Fibroblast of skin of right quadriceps (primary cell): ENCODE measurements around the gene EHBP1.
A peak's percentile ranks its signal among the peaks of the same experiment; 100 is the strongest.

Source experiments
- DNase-seq: peaks from one replicate; pipeline ENCODE4 v3.0.0-alpha.2; 2013

EHBP1 gene

DNA sequence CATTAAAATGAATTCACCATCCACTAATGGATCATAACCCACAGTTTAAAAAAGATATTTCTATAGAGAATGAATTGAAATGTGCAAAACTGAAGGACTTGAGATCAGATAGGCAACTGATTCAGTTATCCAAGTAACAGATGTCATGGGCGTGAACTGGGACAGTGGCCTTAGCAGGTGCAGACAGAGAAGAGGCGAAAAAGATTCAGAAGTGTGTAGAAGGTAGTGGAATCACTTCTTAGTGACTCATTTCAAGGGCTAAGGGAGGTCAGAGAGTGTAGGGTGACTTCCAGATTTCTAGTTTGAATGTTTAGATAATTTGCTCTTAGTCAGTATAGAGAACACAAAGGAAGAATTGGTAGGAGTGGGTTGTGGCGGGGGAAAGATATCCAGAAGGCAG is 79.7 kb downstream of the EHBP1 start:
- DNase-seq: no peak

DNA sequence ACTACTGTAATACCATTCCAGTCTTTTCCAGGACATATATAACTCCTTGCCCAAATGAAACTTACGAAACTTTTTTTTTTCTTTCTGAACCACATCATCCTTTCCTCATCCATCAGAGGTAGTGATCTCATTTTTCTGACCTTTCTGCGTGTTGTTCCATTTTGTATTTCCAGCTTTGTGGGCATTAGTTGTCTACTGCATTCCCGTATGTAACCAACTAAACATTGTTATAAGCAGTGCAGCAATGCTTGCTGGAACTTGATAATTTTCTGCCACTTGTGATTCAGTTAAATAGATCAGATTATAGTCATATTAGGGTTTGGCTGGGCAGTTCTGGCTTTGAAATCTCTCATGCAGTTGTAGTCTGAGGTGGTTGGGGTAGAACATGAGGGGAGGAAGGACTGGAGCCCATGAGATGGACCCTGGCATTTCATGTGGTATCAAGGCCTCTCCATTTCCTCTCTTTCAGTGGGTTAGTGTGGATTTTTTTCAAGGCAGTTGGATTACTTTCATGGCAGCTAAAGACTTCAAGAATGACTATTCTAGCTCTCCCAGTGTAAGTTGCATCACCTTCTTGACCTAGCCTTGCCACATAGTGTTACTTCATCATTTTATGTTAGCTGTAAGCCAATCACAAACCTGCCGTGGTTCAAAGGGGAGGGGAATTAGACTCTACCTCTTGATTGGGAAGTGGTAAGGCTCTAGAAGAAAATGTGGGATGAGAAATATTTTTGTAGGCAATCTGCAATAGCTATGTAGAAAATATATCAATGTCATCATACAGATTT is 80.5 kb downstream of the EHBP1 start:
- peak; percentile 60 for DNase-seq

DNA sequence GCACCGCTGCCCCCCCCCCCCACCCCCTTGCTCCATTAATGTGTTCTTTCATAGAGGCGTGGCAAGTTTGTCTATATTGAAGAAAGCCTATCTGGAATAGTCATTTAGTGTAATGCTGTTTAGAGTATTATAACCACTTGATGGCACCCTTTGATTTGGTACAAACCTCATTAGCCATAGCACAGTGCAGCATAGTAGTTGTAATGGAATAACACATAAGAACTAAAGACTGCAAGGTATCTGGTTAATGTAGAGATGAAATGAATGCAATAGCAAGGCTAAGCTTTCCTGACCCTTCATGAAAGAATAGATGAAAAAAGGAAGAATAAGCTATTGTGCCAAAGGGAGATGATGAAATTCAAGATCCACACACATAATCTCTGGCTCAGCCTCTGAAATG is 81.9 kb downstream of the EHBP1 start:
- peak; percentile 39 for DNase-seq

DNA sequence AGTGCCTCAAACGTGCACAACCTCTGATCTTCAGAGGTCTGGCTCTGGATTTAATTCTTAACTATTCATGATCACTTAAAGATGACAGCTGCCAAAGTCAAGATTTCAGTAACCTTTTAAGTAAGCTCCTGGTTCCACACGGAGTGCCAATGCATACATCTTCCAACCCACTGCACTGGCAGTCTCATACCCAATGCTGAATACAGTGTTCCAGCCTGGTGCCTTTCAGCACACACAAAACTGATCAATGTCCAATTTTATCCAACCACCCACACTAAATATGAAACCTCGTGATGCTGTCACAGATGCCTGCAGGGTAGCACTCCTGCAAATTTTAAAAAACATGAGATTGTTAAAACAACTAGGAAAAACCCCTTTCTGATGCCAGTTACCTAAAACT is 84.0 kb downstream of the EHBP1 start:
- DNase-seq: no peak

DNA sequence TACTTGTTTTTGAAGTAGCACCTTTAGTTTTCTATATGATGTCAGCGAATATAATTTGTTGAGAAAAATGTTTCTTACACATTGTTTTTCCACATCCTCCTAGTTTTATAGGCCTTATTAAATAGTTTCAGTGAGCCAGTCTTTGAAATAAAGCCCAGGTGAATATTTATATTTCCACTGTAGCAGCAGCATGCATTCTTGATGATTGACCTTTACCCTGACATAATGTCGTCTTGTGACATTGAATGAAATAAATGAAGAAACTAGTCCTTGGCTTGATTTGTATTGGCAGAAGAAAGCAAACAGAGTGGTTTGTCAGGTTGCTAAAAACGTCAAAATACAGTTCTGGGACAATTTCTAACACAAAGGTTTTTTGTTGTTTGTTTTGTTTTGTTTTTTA is 84.4 kb downstream of the EHBP1 start:
- DNase-seq: no peak

DNA sequence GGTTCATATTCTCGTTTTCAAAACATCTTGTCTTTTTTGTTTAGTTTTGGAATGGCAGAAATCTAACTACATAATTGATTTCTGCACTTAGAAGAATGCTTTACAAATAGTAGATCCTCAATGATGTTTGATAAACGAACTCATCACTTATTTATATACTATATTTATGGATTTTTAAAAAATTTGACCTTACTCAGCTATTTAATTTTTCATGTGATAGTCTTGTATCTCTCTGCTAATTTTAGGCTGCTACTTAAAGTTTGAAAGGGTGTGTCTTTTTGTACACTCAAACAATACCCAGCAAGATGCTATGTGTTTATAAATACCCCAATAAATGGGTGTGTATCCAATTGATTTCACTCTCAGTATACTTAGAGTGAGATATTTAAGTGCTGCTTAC is 86.9 kb downstream of the EHBP1 start:
- DNase-seq: no peak

DNA sequence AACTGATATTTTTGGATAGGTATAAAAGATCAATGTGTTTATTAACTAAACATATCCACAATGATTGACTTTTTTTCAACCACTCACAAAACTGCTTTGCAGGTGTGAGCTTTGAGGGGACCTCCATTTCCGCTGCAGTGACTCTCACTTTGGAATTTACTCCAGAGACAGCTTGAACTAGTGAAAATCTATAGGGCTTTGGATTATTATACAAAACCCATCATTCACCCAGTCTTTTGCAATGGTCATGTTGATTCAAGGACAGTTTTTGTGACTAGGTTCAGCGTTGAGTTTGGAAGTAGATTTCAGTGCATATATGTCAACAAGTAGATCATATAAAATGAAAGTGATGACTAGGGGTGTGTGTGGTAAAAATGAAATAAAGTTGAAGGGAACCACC is 87.7 kb downstream of the EHBP1 start:
- no peak for DNase-seq

DNA sequence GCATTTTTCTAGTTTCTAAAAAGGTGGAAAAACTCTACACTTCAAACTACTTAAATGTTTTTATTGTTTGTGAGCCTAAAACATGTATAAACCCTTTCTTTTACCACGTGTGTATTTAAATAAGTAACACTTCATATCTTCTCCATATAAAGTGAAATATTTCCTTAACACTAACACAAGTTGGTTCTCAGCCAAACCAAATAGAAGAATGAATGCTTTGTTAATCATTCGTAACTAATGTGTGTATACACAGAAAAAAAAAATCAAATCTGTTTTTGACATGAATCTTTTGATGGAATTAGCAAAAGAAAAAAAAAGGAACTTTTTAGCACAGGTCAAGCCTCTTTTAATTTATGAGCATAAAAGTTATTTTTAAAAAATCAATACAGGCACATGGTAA is 89.3 kb downstream of the EHBP1 start:
- peak; percentile 69 for DNase-seq

DNA sequence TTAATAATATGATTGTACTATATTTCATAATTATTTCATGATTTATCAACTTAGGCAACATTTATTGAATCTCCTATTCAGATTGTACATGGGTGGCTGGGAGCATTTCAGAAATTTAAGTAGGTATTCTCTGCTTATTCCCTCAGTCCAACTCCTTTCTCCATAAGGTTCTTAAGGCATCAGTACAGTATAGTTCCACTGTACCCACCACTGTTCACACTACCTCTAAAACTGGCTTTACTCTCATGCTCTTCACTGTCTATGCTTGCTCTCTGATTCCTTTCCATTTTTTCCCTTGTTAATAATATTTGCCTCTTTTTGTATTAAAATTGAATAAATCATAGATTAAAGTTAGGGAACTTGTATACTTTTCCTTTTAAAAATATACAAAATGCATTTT is 89.8 kb downstream of the EHBP1 start:
- DNase-seq: no peak

DNA sequence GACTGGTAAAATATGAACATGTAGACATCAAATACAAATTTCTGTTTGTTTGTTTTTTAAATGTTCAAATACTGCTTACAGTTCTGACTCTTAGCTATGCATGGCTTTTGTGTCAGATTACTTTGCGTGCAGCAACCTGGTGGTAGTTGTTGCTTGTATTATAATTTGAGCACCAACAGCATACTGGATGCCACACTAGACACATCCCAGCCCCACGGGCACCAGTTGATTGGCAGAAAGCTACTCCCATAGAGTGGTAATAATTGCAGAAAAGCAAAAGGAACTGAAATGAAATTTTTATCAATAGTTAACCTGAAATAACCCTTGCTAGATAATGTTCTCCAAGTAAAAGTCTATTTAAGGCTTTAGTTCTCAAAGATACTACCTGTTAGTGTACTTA is 91.6 kb downstream of the EHBP1 start:
- no peak for DNase-seq

DNA sequence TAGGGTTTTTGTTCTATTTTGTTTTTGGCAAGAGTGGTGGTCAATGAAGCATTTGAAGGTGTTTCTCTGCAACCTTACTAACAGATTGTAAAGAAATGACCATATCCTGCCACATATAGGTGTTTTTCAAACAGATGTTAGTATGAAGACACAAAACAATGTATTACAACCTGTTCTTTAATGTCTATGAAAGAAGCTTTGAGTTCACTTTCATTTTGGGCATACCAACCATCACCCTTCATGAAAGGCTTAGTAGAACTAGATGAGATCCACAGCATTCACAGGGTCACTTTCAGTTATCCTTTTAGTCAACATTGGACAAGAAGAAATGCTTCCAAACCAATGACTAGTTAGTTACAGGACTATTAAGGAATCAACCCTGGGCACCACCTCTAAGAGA is 95.1 kb downstream of the EHBP1 start:
- no peak for DNase-seq

DNA sequence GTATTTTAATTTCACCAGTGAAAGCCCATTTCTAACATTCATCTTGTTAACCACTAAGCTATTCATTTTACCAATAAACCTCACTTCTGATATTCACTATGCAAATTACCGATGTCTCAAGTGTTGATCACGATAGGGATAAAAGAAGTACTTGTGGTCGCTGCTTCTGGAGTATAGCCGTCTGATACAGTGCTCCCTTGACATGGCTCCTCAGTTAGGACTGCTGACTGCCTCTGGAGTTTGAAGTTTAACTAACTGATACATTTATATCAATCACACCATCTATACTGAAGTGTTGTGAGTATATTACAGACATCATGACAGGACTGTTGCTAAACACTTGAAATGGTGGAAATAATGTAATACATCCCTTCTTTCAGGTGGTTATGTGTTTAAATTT is 95.6 kb downstream of the EHBP1 start:
- DNase-seq: no peak

DNA sequence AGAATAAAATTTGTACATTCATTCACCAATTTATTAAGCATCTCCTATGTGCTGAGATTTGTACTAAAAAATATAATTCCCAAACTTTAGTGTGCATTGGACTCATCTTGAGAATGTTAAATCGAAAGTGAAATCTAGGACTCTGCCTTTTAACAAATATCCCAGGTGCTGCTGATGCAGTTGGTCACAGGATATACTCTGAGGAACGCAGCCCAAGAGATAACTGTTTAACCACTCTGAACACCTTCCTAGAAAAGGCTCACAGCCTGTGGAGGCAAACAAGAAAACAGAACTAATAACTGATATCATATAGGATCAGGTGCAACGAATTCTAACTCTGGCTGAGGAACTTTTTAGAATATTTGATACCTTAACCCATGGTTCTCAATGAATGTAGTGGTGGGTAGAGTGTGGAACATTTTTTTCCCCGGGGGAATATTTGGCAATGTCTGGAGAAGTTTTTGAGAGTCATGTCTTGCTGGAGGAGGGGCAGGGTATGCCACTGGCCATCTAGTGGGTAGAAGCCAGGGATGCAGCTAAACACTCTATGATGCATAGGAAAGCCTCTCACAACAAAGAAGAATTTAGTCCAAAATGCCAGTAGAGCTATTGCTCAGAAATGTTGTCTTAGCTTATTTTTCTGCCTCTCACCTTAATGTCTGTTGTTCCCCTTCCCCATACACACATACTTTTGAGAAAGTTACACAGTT is 96.5 kb downstream of the EHBP1 start:
- peak; percentile 37 for DNase-seq

DNA sequence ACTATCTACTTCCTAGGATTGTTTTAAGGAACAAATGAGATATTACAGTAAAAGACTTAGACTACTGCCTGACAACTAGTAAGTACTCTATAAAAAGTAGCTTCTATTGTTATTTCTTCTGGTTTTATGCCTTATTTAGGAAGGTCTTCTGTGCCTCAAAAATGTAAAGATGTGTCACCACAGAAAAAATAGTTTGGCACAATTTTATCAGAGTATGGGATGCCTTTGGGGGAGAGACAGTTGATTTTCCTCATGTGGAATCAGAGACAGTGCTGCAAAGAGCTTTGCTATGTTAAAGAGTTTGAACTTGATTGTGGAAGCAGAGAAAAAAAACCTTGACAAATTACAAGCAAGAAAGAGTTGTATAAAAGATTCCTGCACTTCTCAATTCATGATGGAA is 98.4 kb downstream of the EHBP1 start:
- DNase-seq: peak; percentile 36

DNA sequence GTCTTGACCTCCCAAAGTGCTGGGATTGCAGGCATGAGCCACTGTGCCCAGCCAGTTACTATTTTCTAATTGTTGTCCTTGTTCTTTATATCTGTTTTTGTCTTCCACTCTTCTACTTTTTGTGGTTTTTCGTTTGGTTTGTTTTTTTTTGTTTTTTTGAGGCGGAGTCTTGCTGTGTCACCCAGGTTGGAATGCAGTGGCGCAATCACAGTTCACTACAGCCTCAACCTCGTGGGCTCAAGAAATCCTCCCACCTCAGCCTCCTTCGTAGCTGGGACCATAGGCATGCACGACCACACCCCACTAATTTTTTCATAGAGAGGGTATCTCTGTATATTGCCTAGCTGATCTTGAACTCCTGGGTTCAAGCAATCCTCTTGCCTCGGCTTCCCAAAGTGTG is 100.7 kb downstream of the EHBP1 start:
- no peak for DNase-seq

DNA sequence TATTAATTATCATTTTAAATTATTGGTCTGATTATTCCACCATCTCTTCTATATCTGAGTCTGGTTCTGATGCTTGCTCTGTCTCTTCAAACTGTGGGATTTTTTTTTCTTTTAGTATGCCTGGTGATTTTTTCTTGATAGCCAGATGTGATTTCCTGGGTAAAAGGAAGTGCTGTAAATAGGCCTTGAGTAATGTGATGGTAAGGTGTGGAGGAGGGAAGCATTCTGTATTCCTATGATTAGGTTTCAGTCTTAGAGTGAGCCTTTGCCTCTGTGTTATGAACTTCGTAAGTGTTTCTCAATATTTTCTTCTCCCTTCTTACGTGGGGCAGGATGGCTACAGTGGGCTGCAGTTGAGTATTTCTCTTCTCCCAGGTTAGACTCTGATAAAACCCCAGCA is 103.0 kb downstream of the EHBP1 start:
- no peak for DNase-seq

DNA sequence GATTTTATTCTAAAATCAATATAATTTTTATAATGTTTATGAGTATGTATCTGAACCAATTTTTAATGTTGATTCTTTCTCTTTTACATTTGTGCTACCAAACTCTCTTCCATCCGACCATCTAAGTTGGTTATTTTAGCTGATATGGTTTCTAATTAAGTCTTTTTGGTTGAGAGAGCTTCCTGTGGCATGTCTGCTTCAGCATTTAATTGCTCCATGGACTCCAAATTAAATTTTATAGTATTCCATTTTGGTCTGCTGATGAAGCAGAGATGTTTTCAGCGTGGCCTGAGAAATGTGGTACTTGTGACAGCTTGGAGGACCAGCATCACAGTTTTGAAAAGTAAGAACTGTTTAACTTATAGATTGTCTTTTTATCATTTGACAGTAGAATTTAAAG is 105.6 kb downstream of the EHBP1 start:
- no peak for DNase-seq

DNA sequence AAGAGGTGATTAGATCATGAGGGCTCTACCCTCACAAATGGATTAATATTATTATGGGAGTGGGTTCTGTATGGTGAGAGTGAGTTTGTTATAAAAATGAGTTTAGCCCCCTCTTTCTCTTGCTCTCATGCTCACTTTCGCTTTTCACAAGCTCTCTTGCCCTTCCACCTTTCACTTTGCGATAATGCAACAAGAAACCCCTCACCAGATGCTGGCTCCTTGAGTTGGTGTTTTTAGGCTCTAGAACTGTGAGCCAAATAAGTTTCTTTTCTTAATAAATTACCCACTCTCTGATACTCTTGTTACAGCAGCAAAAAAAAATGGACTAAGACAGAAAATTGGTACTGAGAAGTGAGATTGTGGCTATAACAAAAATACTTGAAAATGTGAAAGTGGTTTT is 106.5 kb downstream of the EHBP1 start:
- DNase-seq: no peak

DNA sequence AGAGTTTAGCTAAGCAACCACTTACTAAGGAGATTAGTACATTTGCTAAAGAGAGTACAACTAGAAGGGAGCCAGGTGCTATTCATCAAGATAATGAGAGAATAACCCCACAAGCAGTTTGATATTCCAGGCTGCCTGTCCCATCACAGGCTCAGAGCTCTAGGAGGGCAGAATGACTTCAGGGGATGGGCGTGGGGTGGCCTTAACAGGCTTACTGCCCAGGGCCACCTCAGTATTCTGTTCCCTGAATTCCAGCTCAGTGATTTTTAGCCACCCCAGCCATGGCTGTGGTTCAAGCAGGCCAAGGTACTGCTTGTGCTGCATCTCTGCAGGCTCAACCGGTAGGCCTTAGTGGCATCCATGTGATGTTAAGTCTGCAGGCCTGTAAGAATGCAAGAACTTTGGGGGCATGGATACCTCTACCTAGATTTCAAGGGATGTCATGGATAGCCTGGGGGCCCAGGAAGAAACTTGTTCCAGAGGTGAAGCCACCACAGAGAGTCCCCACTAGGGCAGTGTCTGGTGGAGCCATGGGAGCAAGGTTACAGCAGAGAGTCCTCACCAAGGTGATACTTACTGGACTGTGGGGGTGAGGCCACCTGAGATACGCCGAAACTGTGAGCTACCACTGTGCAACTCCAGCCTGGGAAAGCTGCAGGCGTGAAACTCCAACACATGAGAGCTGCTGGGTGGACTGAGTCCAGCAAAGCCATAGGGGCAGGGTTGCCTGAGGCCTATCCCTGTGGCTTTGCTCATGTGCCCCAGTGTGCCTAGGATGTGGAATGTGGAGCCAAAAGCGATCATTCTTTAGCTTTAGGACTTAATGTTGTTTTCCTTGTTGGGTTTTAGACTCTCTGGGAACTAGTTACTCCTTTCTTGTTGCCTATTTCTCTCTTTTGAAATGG is 107.7 kb downstream of the EHBP1 start:
- no peak for DNase-seq

DNA sequence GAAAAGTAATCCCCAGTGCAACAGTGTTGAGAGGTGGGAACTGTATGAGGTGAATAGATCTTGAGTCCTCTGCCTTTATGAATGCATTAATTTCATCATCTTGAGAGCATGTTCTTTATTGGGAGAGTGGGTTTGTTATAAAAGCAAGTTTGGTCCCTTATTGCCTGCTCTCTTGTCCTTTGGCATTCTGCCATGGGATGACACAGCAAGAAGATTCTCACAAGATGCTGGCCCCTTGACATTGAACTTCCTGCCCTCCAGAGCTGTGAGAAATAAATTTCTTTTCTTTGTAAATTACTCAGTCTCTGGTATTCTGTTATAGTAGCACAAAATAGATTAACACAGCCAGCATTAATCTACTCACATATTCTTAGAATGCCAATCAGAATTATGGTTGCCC is 108.6 kb downstream of the EHBP1 start:
- DNase-seq: peak; percentile 89

DNA sequence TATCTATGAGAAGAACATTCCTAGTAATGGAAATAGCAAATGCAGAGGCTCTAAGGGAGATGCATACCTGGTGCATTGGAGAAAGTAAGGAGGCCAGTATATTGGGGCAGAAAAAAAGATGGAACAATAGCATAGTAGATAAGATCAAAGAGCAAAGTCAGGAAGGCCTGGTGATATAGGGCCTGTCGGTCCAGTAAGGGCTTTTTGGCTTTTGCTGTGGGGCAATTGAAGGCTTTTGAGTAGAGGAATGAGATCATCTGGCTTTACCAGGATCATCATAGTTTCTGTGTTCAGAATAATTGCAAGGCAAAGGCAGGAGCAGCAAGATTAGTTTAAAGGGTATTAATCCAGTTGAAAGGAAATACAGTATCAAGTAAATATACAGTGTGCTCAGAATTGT is 111.8 kb downstream of the EHBP1 start:
- no peak for DNase-seq

DNA sequence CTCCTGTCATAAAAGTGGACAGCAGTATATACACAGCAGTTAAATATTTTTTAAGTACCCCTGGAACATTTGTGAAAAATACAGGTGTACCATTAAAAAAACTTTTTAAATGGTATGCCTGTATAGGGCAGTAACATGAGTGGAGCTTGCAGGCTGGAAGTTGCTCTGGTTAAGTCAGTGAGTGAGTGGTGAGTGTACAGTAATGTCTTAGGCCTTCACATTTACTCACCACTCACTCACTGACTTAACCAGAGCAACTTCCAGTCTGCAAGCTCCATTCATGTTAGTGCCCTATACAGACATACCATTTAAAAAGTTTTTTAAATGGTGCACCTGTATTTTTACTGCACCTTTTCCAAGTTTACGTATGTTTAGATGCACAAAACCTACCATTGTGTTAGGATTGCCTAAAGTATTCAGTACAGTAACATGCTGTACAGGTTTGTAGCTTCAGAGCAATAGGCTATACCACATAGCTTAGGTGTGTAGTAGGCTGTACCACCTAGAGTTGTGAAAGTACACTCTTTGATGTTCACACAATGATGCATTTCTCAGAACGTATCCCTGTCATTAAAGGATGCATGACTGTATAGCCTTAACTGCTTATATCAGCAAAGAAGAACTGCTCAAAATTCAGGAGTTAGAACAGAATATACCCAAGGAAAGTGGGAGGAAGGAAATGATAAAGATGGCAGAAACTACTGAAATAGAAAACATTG is 112.6 kb downstream of the EHBP1 start:
- DNase-seq: peak; percentile 18

DNA sequence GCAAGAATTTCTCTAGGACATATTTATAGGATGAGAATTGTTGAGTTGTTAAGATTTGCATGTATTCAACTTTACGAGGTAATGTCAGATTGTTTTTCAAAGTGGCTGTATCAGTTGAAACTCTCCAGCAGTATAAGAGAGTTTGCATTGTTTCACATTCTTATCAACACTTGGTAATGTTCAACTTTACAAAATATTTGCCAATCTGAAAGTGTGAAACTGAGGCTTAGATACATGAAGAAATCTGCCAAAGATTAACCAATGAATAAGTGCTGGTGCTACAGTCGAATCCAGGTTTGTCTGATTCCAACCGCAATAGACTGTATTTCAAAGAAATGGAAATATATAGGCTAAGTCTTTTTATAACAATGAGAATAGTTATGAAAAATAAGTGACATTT is 117.0 kb downstream of the EHBP1 start:
- no peak for DNase-seq
